ENCODE data around the gene OR6C65.

The OR6C65 gene

GRCh38 chr12:55448825-55449224, 48.5 kb downstream of the OR6C65 start:
- no peak for DNase-seq
